ENCODE results near the gene ITPKB. TPM values are rescaled to one million over a fixed set of nuclear protein-coding genes. Genes with fewer than 3 reads are reported as not detected.

Gene ITPKB
- total RNA-seq, 1 experiment from 2014 or later, result 56.9 TPM

DNA sequence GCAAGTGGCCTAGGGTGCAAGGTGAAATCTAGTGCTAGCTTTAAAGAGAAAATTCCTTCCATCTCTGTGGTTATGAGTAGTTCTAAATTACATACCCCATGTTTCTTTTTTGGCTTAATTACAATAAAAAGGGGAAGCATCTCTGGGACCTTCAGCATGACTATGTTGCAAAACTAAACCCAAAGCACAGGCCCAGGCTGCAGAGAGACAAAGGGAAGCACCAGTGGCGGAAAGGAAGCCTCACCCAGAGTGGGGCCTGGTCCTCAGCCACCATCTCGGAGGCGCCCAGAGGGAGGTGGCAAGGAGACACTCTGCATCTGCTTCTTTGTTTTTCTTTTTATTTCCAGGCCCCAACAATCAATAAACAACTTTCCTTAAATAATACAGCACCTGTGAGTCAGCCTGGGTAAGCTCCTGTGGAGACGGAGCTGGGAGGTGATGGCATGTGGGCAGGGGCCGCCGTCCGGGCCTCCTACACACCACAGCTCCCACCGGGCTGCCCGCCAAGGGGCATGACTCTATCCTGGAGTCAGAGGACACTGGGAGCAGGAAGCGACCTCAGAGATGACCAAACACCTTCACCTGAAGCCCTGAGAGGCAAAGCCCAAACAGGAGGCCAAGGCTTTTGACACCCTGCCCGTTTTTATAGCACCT, 21.7 kb downstream of the ITPKB start:
- in situ Hi-C loops (cut with HindIII; ENCODE audit: low pct_unique_long_range_greater_than_20kb, low sequenced_read_pairs), result no loop called here
- DNase-seq (ENCODE audit: low read depth, low spot score), result no peak

DNA sequence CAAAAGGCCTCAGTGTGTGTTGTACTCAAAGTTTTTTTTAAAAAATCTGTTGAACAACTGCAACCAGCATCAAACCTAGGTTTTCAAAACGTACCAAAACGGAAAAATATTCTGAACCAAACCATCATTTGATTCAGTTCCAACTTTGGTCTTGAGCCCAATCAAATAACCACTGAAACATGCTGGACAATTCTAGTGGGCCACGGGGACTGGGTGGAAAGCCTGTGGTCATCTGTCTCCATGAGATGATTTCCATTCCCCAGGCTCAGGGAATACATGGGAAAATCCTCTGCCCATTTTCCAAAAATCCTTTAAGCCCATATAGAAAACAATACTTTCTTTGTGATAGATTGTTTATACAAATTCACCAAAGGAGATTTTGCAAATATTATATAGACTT, 22.5 kb downstream of the ITPKB start:
- in situ Hi-C loops (cut with HindIII; ENCODE audit: low pct_unique_long_range_greater_than_20kb, low sequenced_read_pairs), result no loop called here
- DNase-seq (ENCODE audit: low read depth, low spot score), result no peak

- in situ Hi-C loops (cut with HindIII; ENCODE audit: low pct_unique_long_range_greater_than_20kb, low sequenced_read_pairs), result no loop called here
- no peak for DNase-seq (ENCODE audit: low read depth, low spot score)
Measured at GRCh38 chr1:226714148-226714547, 24.9 kb downstream of the ITPKB start.

DNA sequence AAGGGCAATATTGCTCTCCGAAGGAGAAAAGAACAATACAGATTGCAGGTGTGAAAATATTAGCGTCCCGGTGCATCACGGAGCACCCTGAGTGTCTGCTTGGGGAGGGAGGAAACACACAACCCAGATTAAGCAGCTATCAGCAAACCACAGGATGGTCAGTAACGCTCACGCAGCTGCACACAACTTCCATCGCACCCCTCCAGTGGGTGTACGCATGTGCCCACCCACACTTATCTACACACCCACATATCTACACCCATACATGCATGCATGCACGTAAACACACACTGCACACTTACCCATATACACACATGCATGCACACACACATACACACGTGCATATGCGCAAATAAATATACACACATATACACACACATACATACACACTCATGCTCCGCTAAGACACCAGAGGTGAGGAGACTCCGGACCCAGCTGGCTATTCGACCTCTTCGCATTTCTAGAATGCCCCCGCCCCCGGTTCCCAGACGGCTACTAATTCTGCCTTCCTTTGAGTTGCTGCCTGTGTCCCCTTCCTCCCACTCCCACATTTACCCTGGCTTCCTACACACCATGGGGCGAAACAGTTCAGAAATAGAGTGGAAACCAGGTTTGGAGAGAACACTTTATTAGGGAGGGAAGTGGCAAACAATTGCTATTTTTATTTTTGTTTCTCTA, 26.2 kb downstream of the ITPKB start:
- DNase-seq (ENCODE audit: low read depth, low spot score), result no peak
- in situ Hi-C loops (cut with HindIII; ENCODE audit: low pct_unique_long_range_greater_than_20kb, low sequenced_read_pairs), result no loop called here

DNA sequence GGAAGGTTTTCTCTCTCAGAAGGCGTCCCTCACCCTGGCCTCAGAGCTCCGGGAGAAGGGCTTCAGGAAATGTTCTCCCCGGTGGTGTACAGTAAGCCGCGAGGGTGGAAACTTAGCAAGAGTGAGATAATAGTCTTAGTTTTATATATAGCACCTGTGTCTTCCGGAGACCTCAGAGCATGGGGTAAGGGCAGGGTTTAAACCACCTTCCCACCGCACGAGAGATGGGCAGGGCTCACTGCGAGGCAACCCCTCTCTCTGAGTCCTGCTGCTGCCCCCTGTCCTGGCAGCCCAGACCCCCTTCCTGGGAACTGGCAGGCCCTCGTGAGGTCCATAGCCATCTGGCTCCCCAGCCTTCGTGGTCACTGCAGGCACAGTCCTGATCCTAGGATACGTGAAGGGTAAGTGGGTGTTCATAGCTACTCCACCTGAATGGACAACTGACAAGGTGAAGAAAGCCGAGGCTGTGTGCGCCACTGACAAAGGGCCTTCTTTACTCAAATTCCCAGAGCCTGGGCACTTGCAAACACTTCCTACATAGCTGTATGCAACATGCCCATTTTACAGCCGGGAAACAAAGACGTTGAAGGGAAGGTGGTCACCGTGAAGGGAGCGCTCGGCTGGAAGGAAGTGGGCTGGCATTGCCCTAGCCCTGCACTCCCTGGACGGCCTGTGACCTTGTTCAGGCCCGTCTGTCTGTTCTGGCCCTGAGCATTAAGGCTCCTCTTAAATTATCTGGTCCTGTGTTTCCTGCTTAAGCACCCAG, 26.9 kb downstream of the ITPKB start:
- no peak for DNase-seq (ENCODE audit: low read depth, low spot score)
- in situ Hi-C loops (cut with HindIII; ENCODE audit: low pct_unique_long_range_greater_than_20kb, low sequenced_read_pairs), result no loop called here

- in situ Hi-C loops (cut with HindIII; ENCODE audit: low pct_unique_long_range_greater_than_20kb, low sequenced_read_pairs), result no loop called here
Measured at GRCh38 chr1:226710501-226710900, 28.6 kb downstream of the ITPKB start.

DNA sequence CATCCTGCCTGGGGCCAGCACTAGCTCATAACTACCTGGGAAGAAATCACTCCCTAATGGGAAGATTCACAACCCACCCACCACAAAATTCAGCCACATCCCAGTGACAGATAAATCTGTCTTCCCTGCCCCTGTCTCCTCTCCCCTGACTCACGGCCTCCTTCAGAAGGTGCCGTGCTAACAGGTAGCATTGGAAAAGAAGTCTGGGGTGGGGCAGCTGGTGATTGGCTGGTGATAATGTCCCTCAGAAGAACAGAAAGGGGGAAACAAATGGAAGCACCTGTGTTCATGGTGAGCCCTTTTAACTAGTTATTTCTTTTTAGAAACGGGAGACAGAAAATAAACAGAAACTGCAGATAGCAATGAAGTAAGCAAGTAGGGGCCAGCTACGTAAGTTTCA, 29.1 kb downstream of the ITPKB start:
- in situ Hi-C loops (cut with HindIII; ENCODE audit: low pct_unique_long_range_greater_than_20kb, low sequenced_read_pairs), result no loop called here
- DNase-seq (ENCODE audit: low read depth, low spot score), result no peak

More at GRCh38 chr1:226710501-226710900, 28.6 kb downstream of the ITPKB start:
- DNase-seq (ENCODE audit: low read depth, low spot score), result no peak

- in situ Hi-C loops (cut with HindIII; ENCODE audit: low pct_unique_long_range_greater_than_20kb, low sequenced_read_pairs), result no loop called here
- no peak for DNase-seq (ENCODE audit: low read depth, low spot score)
Measured at GRCh38 chr1:226708967-226709396, 30.1 kb downstream of the ITPKB start.

DNA sequence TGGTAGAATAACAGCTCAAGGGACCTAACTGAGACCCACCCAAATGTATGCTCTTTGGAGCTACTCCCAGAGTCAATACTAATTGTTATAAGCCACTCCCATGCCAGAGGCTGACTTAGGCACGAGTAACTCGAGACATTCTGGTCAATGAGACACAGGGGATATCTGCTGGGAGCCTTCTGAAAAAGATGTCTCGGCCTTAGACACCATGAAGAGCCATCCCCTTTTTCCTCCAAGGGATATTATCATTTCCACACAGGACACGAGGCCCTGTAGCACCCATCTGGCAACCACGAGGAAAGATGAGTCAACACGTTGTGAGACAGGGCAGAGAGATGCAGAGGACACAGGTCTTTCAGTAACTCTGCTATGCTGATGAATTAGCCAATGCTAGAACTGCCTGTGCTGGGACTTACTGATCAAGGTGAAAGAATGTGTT, 30.7 kb downstream of the ITPKB start:
- peak; percentile 90 for DNase-seq (ENCODE audit: low read depth, low spot score)
- in situ Hi-C loops (cut with HindIII; ENCODE audit: low pct_unique_long_range_greater_than_20kb, low sequenced_read_pairs), result no loop called here

DNA sequence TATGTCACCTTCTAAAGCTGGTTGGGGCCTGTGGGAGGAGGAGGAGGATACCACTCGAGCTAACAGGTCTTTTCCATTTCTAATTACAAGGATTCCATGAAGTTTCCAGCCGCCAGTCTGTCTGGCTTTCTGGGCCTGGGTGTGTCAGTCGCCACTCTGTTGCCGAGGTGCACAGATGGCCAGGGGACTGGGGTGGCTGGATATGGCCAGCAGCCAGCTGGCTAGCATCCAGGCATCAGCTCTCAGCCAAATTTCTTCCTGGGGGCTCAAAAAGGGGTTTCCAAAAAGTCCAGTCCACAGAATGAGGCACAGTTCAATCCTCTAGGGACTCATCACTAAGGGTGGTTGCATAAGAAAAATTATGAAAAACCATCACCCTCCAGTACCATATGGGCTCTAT, 32.4 kb downstream of the ITPKB start:
- DNase-seq (ENCODE audit: low read depth, low spot score), result no peak
- in situ Hi-C loops (cut with HindIII; ENCODE audit: low pct_unique_long_range_greater_than_20kb, low sequenced_read_pairs), result no loop called here

- peak; percentile 65 for DNase-seq (ENCODE audit: low read depth, low spot score)
- in situ Hi-C loops (cut with HindIII; ENCODE audit: low pct_unique_long_range_greater_than_20kb, low sequenced_read_pairs), result no loop called here
Measured at GRCh38 chr1:226704169-226704937, 34.7 kb downstream of the ITPKB start.

DNA sequence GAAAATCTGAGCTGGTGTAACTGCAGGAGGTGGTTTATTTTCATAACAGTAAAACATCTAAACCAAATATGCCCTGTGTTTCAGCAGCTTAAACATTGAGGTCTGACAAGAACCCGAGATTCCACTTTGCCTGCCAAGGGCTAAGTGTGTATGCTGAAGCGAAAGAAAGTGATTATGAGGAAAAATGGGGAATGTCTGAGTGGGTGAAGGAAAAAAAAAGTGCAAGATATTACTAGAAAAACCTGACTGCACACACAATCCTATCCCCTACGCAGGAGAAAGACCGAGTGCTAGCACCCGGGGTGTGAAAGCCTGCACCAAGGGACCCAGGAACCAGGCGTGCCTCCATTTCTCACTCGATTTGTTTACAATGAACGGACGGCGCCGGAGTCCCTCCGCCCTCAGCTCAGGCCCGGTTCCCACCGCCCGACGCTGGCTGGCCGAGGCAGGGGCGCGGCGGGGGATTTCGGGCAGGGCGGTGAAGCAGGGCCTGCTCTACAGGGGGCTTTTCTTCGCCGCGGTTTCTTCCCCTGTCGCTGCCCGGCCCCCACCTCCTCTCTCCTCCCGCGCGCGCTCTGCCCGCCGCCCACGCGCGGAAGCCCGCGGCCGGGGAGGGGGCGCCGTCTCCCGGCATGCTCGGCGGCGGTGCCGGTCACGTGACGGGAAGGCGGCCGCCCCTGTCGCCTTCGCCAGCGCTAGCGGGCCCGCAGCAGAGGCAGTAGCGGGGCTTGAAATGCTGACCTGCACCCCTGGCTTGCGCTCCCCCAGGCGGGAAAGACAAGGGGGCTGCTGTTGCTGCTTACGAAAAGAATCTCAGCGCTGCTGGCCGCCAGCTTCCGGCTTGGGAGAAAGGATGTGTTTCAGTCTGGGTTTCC, 35.9 kb downstream of the ITPKB start:
- DNase-seq (ENCODE audit: low read depth, low spot score), result peak; percentile 51
- in situ Hi-C loops (cut with HindIII; ENCODE audit: low pct_unique_long_range_greater_than_20kb, low sequenced_read_pairs), result no loop called here

GRCh38 chr1:226702318-226702956, 36.6 kb downstream of the ITPKB start:
- no peak for DNase-seq (ENCODE audit: low read depth, low spot score)
- in situ Hi-C loops (cut with HindIII; ENCODE audit: low pct_unique_long_range_greater_than_20kb, low sequenced_read_pairs), result no loop called here

DNA sequence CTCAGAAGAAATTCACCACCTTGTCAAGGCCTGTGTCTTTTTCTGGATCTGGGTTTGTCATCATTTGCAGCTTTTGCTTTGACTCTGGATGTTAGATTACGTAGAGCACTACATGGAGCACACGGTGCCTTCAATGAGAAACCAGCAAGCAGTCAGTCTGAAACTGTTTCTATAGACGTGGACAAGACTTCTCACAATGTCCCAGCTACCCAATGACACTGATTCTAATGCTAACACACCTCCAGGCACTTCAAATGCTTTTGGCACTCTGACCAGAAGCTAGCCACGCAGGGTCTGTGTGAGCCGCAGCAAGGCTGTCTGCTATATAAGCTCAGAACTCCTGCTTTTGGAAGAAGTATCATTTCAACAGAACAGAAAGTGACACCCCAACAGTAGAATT, 38.2 kb downstream of the ITPKB start:
- in situ Hi-C loops (cut with HindIII; ENCODE audit: low pct_unique_long_range_greater_than_20kb, low sequenced_read_pairs), result no loop called here

DNA sequence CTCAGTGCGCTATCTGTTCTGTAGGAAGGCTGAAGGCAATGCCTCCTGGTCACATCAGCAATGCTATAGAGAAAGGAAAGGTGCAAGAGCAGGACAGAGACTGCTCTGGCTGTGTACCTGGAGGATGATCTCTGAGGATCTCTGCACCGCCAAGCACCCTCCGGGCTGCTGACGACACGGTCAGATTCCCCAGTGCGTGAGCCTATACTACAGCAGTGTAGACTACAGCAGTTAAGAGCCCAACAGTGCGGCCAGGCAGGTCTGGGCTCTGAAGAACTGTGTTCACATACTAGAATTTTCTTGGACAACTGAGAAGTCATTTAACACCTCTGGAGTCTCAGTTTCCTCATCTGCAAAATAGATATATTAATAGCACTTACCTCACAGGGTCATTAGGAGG, 39.9 kb downstream of the ITPKB start:
- in situ Hi-C loops (cut with HindIII; ENCODE audit: low pct_unique_long_range_greater_than_20kb, low sequenced_read_pairs), result no loop called here

More for the DNA sequence above, 38.2 kb downstream of the ITPKB start:
- no peak for DNase-seq (ENCODE audit: low read depth, low spot score)

DNA sequence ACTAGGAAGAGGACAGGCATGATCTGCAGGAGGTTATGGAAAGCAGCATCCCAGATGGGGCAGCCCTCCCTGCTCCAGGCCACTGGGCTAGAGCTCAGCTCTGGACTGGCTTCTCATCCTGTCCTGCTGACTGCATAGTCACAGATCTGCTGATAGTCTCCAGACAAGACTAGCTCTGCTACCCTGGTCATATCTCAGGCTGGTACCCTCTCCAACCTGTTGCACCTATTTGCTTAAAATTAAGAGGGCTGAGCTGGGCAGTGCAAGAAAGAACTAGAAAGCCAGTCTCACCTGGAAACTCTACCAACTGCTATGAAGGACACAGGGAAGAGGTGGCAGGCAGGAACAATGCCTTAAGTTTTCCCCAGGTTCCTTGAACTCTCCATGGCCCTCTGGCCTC, 40.4 kb downstream of the ITPKB start:
- DNase-seq (ENCODE audit: low read depth, low spot score), result no peak
- in situ Hi-C loops (cut with HindIII; ENCODE audit: low pct_unique_long_range_greater_than_20kb, low sequenced_read_pairs), result no loop called here

More for the DNA sequence above, 39.9 kb downstream of the ITPKB start:
- no peak for DNase-seq (ENCODE audit: low read depth, low spot score)

All from SK-MEL-5 (cell line).